Activated CD4-positive, alpha-beta T cell treated with anti-CD3 and anti-CD28 coated beads for 48 hours (primary cell): Measurements from ENCODE around the gene SYCE3.

ENCODE experiments used
- DNase-seq: peaks from one replicate; pipeline ENCODE4 v3.0.0-alpha.2; 2020

The SYCE3 gene

GRCh38 chr22:50516068-50516467 is 46.7 kb downstream of the SYCE3 start:
- DNase-seq: no peak

- DNase-seq: no peak
Measured at GRCh38 chr22:50513175-50513574, 49.5 kb downstream of the SYCE3 start.

- no peak for DNase-seq
Measured at GRCh38 chr22:50508897-50509296, 53.8 kb downstream of the SYCE3 start.

DNA sequence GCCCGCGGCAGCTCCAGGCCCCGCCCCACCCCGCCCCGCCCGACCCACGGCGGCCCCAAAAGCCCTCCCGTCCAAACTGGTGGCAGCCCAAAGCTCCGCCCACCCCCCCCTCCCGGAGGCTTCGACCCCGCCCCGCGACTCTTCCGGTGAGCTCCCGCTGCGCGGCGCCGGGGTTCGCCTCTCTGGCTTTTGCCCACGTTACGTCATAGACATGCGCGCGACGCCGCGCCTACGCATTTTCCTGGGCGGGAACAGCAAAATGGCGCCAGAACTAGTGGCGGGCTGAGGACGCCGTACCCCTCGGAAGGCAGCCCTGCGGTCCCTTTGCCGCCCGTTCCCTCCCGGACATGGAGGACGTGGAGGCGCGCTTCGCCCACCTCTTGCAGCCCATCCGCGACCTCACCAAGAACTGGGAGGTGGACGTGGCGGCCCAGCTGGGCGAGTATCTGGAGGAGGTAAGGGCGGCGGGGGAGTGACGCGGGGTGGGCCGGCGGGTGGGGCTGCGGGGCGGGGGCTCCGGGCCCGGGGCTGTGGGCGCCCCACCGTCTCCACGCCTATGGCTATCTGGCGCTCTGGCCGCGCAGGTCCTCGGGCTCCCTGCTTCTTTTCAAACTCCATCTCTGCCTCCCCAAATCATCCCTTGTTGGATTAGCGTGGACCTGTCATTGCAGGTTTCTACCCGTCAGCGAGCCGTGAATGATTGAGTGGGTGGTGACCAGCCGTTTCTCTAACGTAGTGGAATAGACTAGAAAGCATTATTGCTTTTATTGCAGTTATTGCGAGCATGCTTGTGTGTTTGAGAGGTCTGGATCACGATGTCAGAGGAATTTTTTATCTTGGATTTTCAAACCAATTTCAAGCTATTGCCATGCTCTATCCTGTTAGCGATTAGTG is 54.5 kb downstream of the SYCE3 start, which contains the start of gene NCAPH2:
TSS of gene NCAPH2 (plus strand) at position 234 of the 894 bp plus-strand sequence. CDS start at position 348, 114 bp downstream.
- DNase-seq: peak; percentile 99

GRCh38 chr22:50507421-50507990 is 55.2 kb downstream of the SYCE3 start, which contains the start of gene LMF2:
Gene LMF2, minus strand, starts transcription at chr22:50507702. Its CDS starts 27 bp downstream, at chr22:50507675.
- peak; percentile 94 for DNase-seq

- DNase-seq: no peak
Measured at GRCh38 chr22:50506611-50507420, 55.9 kb downstream of the SYCE3 start.

- no peak for DNase-seq
Measured at GRCh38 chr22:50505776-50506610, 56.7 kb downstream of the SYCE3 start.

- DNase-seq: no peak
Measured at GRCh38 chr22:50505276-50505775, 57.4 kb downstream of the SYCE3 start.

DNA sequence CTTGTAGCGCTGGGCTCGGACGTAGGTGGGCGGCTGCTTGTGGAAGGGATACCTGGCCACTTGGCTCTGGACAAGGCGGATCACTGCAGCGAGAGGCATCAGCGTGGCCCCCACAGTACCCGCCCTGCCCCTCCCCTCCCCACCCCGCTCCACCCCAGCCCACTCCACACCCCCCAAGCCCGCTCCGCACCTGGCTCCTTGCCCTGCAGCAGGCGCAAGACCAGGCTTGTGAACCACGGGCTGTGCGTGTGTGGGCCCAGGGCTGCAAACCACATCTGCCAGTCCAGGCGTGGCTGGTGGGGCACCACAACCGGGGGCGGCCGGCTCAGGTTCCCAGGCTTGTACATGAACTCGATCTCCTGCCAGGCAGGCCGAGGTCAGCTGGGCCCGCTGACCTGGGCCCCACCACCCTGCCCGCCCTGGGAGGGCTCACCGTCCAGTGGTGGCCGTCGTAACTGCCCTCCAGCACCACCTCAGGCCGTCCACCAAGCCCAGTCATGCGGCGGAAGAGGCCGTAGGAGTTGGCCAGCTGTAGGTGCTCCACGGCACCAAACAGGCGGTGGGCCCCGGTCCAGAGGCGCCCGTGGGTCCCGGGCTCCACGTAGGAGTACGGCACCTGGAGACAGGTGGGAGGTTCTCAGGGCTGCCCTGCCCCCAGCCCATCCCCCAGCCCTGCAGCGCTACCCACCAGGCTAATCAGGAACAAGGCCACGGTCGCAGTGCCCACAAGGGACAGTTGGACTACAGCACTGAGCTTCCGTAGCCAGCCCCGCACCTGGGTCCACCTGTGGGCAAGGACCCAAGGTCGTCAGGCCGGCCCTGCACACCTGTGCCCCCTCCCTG is 58.1 kb downstream of the SYCE3 start:
- DNase-seq: no peak

DNA sequence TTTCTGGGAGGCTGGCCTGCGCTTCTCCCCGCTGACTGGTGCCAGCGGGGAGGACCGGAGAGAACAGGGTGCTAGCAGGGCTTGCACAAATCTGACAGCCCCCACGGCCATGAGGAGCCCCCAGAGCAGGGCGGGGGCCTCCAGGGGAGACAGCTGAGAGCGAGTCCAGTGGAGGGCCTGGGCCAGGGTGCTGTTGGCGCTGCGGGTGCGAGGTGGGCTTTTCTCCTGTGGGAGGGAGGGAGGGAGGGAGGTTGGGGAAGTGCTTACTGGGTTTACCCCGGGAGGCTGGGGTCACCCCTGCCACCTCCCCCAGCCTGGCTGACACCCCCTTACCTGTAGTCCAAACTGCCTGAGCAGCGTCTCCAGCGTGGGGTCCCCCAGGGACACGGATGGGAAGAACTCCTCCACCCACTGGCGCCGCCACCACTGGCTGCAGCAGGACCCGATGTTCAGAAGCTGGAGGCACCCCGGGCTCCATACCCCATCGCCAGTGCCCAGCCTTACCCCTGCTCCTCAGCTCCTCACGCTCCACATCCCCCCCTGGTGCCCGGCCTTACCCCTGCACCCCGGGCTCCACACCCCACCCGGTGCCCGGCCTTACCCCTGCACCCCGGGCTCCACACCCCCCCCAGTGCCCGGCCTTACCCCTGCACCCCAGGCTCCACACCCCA is 59.1 kb downstream of the SYCE3 start:
- peak; percentile 61 for DNase-seq

DNA sequence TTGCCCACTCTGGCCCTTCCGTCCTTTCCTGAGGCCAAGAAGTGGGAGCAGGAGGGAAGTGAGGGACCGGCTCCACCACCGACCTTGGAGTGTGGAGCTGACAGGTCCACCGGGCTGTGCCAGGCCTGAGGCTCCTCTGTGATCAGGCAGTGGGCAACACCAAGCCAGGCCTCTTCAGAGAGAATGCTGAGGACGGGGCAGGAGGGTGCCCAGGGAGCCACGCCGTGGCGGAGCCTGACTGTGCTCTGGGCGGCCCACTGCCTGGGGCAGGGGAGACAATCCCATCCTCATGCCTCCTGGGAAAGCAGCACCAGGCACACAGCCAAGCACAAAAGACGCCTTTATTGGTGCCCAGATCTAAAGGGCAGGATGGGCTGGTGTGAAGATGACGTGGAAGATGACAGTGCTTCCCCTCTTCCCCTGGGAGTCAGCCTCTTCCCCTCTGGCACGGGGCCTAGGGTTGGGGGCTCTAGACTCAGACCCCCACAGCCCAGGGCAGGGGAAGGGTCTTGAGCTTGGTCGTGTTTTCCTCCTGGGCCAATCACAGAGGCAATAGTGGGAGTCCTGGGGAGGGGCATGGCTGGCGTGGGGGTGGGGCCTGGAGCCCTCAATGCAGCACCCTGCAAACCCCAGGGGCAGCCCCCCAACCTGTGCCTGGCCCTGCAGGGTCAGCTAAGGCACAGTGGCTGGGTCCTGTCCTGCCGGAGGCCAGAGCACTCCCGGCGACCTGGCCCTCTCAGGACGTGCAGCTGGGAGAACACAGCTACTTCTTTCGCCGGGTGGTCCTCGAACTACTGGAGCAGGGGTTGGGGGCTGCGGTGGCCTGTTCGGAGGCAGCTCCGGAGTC is 59.9 kb downstream of the SYCE3 start:
- no peak for DNase-seq

DNA sequence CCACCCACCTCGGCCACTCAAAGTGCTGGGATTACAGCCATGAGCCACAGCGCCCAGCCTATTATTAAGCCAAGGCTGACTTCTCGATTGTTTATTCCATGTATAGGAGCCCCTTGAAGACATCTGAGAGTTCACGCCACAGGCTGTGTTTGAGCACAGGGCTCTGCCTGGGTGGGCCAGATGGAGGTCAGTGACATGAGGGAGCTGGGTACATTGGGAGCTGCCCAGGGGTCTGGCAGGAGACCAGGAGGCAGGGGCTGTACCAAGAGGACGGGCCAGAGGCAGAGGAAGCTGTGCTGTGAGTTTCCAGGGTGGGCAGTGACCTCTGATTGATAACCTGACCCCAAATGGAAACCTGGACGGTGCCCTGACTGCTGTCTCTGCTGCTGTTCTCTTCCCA is 60.6 kb downstream of the SYCE3 start:
- no peak for DNase-seq
